Thymus (tissue), 11 donors: ENCODE results near the gene ZBTB7C. TPM values are rescaled to one million over a fixed set of nuclear protein-coding genes. Genes with fewer than 3 reads are reported as not detected.

ENCODE experiments used
- DNase-seq, 9 donors: peaks; one replicate each; pipeline ENCODE4 v3.0.0-alpha.2; 2013; ENCODE audit warnings: low spot score in 9 of 9, low read depth in 6 of 9, missing footprints in 1 of 9
- H3K27ac ChIP-seq, 2 donors: one replicate each; pipeline ENCODE4 v1.5.1; 2013; ENCODE audit warnings: control low read depth in 1 of 2, low read depth in 1 of 2, low read length in 1 of 2, mild to moderate bottlenecking in 1 of 2, moderate library complexity in 1 of 2
- H3K27me3 ChIP-seq, 2 donors: one replicate each; pipeline ENCODE4 v1.5.1; 2013; ENCODE audit warnings: low read length in 1 of 2; ENCODE audit not compliant: control insufficient read depth in 2 of 2, insufficient read depth in 1 of 2
- H3K36me3 ChIP-seq, 2 donors: one replicate each; pipeline ENCODE4 v1.5.1; 2013; ENCODE audit warnings: low read length in 1 of 2, mild to moderate bottlenecking in 1 of 2, moderate library complexity in 1 of 2; ENCODE audit not compliant: control insufficient read depth in 2 of 2, insufficient read depth in 2 of 2
- H3K4me1 ChIP-seq, 2 donors: one replicate each; pipeline ENCODE4 v1.5.1; 2013; ENCODE audit warnings: low read length in 2 of 2; ENCODE audit not compliant: control insufficient read depth in 2 of 2, insufficient read depth in 2 of 2
- H3K4me3 ChIP-seq, 2 donors: one replicate each; pipeline ENCODE4 v1.5.1; 2013; ENCODE audit warnings: low read length in 2 of 2, control low read depth in 1 of 2, mild to moderate bottlenecking in 1 of 2
- H3K9me3 ChIP-seq, 2 donors: one replicate each; pipeline ENCODE4 v1.5.1; 2013; ENCODE audit warnings: low read length in 1 of 2, mild to moderate bottlenecking in 1 of 2; ENCODE audit not compliant: control insufficient read depth in 2 of 2, insufficient read depth in 1 of 2
- WGBS: extraction: QIAGEN DNeasy Blood & Tissue Kit; methylation state at CpG from one replicate; pipeline ENCODE4 v1.1.7; 2013; 5-methylcytosine and 5-hydroxymethylcytosine counted together
- polyA plus RNA-seq: library from polyadenylated mRNA; stranded (reverse); fragments of 200-250 nt; gene quantifications from one replicate; pipeline ENCODE4 v1.2.3, GENCODE V29; 2013
- total RNA-seq: library from RNA; stranded (reverse); fragments of 120-200 nt; gene quantifications from one replicate; pipeline ENCODE4 v1.2.4, GENCODE V29; 2013
- donor health status: healthy.

Gene ZBTB7C
- total and polyA plus RNA-seq, 2 donors, result 0.14 to 0.73 TPM

- Histone ChIP-seq H3K4me1 (peaks cover 7 to 29% of the 10 kb centered on the region in 2 donors), H3K27me3 (no peaks in the 10 kb centered on the region), H3K4me3 (no peak overlapping the region), H3K27ac (peak overlapping the region in 1 of 2 donors; percentile 67), H3K9me3 (no peaks in the 10 kb centered on the region), H3K36me3 (no peaks in the 10 kb centered on the region)
- 93% methylated on average over 6 of the region's 6 CpGs for WGBS
- DNase-seq, result no peak
Observed at GRCh38 chr18:48019557-48020325, 389.4 kb downstream of the ZBTB7C start.

- DNase-seq, result no peak
Observed at GRCh38 chr18:48018851-48019250, 390.3 kb downstream of the ZBTB7C start.

GRCh38 chr18:48017635-48018034 lies 391.5 kb downstream of the ZBTB7C start:
- Histone ChIP-seq H3K27ac (peak overlapping the region in 1 of 2 donors; percentile 29), H3K9me3 (no peaks in the 10 kb centered on the region), H3K36me3 (no peaks in the 10 kb centered on the region), H3K4me3 (no peak overlapping the region), H3K4me1 (peaks cover 7 to 25% of the 10 kb centered on the region in 2 donors), H3K27me3 (no peaks in the 10 kb centered on the region)
- no peak for DNase-seq
- 98% methylated on average over 2 of the region's 2 CpGs for WGBS

More at GRCh38 chr18:48018851-48019250, 390.3 kb downstream of the ZBTB7C start:
- no peaks in the 10 kb centered on the region for H3K27me3 ChIP-seq
- no peaks in the 10 kb centered on the region for H3K9me3 ChIP-seq
- H3K4me3 ChIP-seq, result no peak overlapping the region
- H3K27ac ChIP-seq, result no peak overlapping the region
- no peaks in the 10 kb centered on the region for H3K36me3 ChIP-seq
- 76% methylated on average over 3 of the region's 3 CpGs for WGBS
- peaks cover 7 to 29% of the 10 kb centered on the region in 2 donors for H3K4me1 ChIP-seq

GRCh38 chr18:48013162-48013561 lies 396.0 kb downstream of the ZBTB7C start:
- peaks cover 9 to 31% of the 10 kb centered on the region in 2 donors for H3K4me1 ChIP-seq
- H3K27ac ChIP-seq, result no peak overlapping the region
- H3K4me3 ChIP-seq, result no peak overlapping the region
- H3K36me3 ChIP-seq, result no peaks in the 10 kb centered on the region
- H3K27me3 ChIP-seq, result no peaks in the 10 kb centered on the region
- 62% methylated on average over 4 of the region's 4 CpGs for WGBS
- H3K9me3 ChIP-seq, result peaks cover 0 to 13% of the 10 kb centered on the region in 2 donors
- DNase-seq, result no peak

- Histone ChIP-seq H3K4me3 (no peak overlapping the region), H3K27me3 (no peaks in the 10 kb centered on the region)
Observed at GRCh38 chr18:48011926-48012465, 397.2 kb downstream of the ZBTB7C start.

GRCh38 chr18:48010264-48010663 lies 398.9 kb downstream of the ZBTB7C start:
- DNase-seq, result no peak
- Histone ChIP-seq H3K27me3 (no peaks in the 10 kb centered on the region), H3K9me3 (peaks cover 0 to 13% of the 10 kb centered on the region in 2 donors), H3K27ac (no peak overlapping the region), H3K4me3 (no peak overlapping the region), H3K4me1 (peaks cover 9 to 37% of the 10 kb centered on the region in 2 donors), H3K36me3 (no peaks in the 10 kb centered on the region)
- 96% methylated on average over 2 of the region's 2 CpGs for WGBS

More at GRCh38 chr18:48011926-48012465, 397.2 kb downstream of the ZBTB7C start:
- Histone ChIP-seq H3K4me1 (peaks cover 9 to 37% of the 10 kb centered on the region in 2 donors), H3K27ac (peak overlapping the region in 1 of 2 donors; percentile 91), H3K36me3 (no peaks in the 10 kb centered on the region), H3K9me3 (peaks cover 0 to 13% of the 10 kb centered on the region in 2 donors)
- 42% methylated on average over 6 of the region's 6 CpGs for WGBS
- peak in 5 of 9 donors; percentile 32 to 82 (median 61) for DNase-seq

- no peak overlapping the region for H3K27ac ChIP-seq
Observed at GRCh38 chr18:48009116-48009745, 400.0 kb downstream of the ZBTB7C start.

GRCh38 chr18:48007955-48008701 lies 401.1 kb downstream of the ZBTB7C start:
- Histone ChIP-seq H3K4me1 (peaks cover 21 to 53% of the 10 kb centered on the region in 2 donors), H3K9me3 (peaks cover 0 to 13% of the 10 kb centered on the region in 2 donors), H3K27me3 (no peaks in the 10 kb centered on the region), H3K4me3 (peak overlapping the region; percentile 57 to 80), H3K27ac (peak overlapping the region; percentile 60 to 65), H3K36me3 (no peaks in the 10 kb centered on the region)
- peak in 7 of 9 donors; percentile 58 to 89 (median 64) for DNase-seq
- WGBS, result 7% methylated on average over 67 of the region's 68 CpGs

More at GRCh38 chr18:48009116-48009745, 400.0 kb downstream of the ZBTB7C start:
- Histone ChIP-seq H3K4me1 (peaks cover 12 to 42% of the 10 kb centered on the region in 2 donors), H3K9me3 (peaks cover 0 to 13% of the 10 kb centered on the region in 2 donors), H3K36me3 (no peaks in the 10 kb centered on the region), H3K27me3 (no peaks in the 10 kb centered on the region), H3K4me3 (no peak overlapping the region)
- no peak for DNase-seq
- 97% methylated on average over 10 of the region's 10 CpGs for WGBS
